ENCODE results near the gene RAI14.

The RAI14 gene

GRCh38 chr5:34622098-34622400 is 34.1 kb upstream of the RAI14 start:
- Histone ChIP-seq H3K36me3 (ENCODE audit: control insufficient read depth, low read depth, low read length) (no peaks in the 10 kb centered on the region), H3K9me3 (ENCODE audit: control insufficient read depth, low read depth, low read length) (no peaks in the 10 kb centered on the region), H3K9ac (ENCODE audit: low read length) (no peak overlapping the region)

GRCh38 chr5:34624691-34625090 is 31.4 kb upstream of the RAI14 start:
- no peaks in the 10 kb centered on the region for H3K9me3 ChIP-seq (ENCODE audit: control insufficient read depth, low read depth, low read length)
- no peak overlapping the region for H3K27ac ChIP-seq (ENCODE audit: low read length)
- no peak overlapping the region for H3K9ac ChIP-seq (ENCODE audit: low read length)
- H3K27me3 ChIP-seq (ENCODE audit: control insufficient read depth, insufficient read depth, low read length): no peaks in the 10 kb centered on the region
- H3K4me3 ChIP-seq (ENCODE audit: low read length): no peak overlapping the region
- H3K36me3 ChIP-seq (ENCODE audit: control insufficient read depth, low read depth, low read length): no peaks in the 10 kb centered on the region
- peaks cover 5% of the 10 kb centered on the region for H3K4me1 ChIP-seq (ENCODE audit: control insufficient read depth, low read depth, low read length)

More at GRCh38 chr5:34622098-34622400, 34.1 kb upstream of the RAI14 start:
- Histone ChIP-seq H3K27me3 (ENCODE audit: control insufficient read depth, insufficient read depth, low read length) (no peaks in the 10 kb centered on the region), H3K4me3 (ENCODE audit: low read length) (no peak overlapping the region), H3K27ac (ENCODE audit: low read length) (no peak overlapping the region), H3K4me1 (ENCODE audit: control insufficient read depth, low read depth, low read length) (peaks cover 5% of the 10 kb centered on the region)

GRCh38 chr5:34625246-34625645 is 30.9 kb upstream of the RAI14 start:
- no peaks in the 10 kb centered on the region for H3K36me3 ChIP-seq (ENCODE audit: control insufficient read depth, low read depth, low read length)
- no peak overlapping the region for H3K4me3 ChIP-seq (ENCODE audit: low read length)
- H3K27ac ChIP-seq (ENCODE audit: low read length): no peak overlapping the region
- H3K27me3 ChIP-seq (ENCODE audit: control insufficient read depth, insufficient read depth, low read length): no peaks in the 10 kb centered on the region
- peaks cover 5% of the 10 kb centered on the region for H3K4me1 ChIP-seq (ENCODE audit: control insufficient read depth, low read depth, low read length)
- H3K9ac ChIP-seq (ENCODE audit: low read length): no peak overlapping the region
- H3K9me3 ChIP-seq (ENCODE audit: control insufficient read depth, low read depth, low read length): no peaks in the 10 kb centered on the region

- Histone ChIP-seq H3K36me3 (ENCODE audit: control insufficient read depth, low read depth, low read length) (no peaks in the 10 kb centered on the region), H3K4me1 (ENCODE audit: control insufficient read depth, low read depth, low read length) (peaks cover 5% of the 10 kb centered on the region), H3K27me3 (ENCODE audit: control insufficient read depth, insufficient read depth, low read length) (no peaks in the 10 kb centered on the region), H3K27ac (ENCODE audit: low read length) (no peak overlapping the region), H3K4me3 (ENCODE audit: low read length) (no peak overlapping the region), H3K9me3 (ENCODE audit: control insufficient read depth, low read depth, low read length) (peaks cover 3% of the 10 kb centered on the region), H3K9ac (ENCODE audit: low read length) (no peak overlapping the region)
Observed at GRCh38 chr5:34626036-34626435, 30.1 kb upstream of the RAI14 start.

- peaks cover 8% of the 10 kb centered on the region for H3K9me3 ChIP-seq (ENCODE audit: control insufficient read depth, low read depth, low read length)
- no peak overlapping the region for H3K9ac ChIP-seq (ENCODE audit: low read length)
- peaks cover 5% of the 10 kb centered on the region for H3K4me1 ChIP-seq (ENCODE audit: control insufficient read depth, low read depth, low read length)
- H3K27ac ChIP-seq (ENCODE audit: low read length): no peak overlapping the region
- no peaks in the 10 kb centered on the region for H3K27me3 ChIP-seq (ENCODE audit: control insufficient read depth, insufficient read depth, low read length)
- no peak overlapping the region for H3K4me3 ChIP-seq (ENCODE audit: low read length)
- H3K36me3 ChIP-seq (ENCODE audit: control insufficient read depth, low read depth, low read length): no peaks in the 10 kb centered on the region
Observed at GRCh38 chr5:34626751-34627150, 29.4 kb upstream of the RAI14 start.

- H3K27ac ChIP-seq (ENCODE audit: low read length): no peak overlapping the region
Observed at GRCh38 chr5:34627794-34628193, 28.3 kb upstream of the RAI14 start.

GRCh38 chr5:34628373-34628772 is 27.8 kb upstream of the RAI14 start:
- Histone ChIP-seq H3K27ac (ENCODE audit: low read length) (no peak overlapping the region), H3K36me3 (ENCODE audit: control insufficient read depth, low read depth, low read length) (no peaks in the 10 kb centered on the region), H3K9ac (ENCODE audit: low read length) (no peak overlapping the region), H3K4me1 (ENCODE audit: control insufficient read depth, low read depth, low read length) (peaks cover 12% of the 10 kb centered on the region), H3K27me3 (ENCODE audit: control insufficient read depth, insufficient read depth, low read length) (no peaks in the 10 kb centered on the region), H3K9me3 (ENCODE audit: control insufficient read depth, low read depth, low read length) (peaks cover 8% of the 10 kb centered on the region), H3K4me3 (ENCODE audit: low read length) (no peak overlapping the region)

More at GRCh38 chr5:34627794-34628193, 28.3 kb upstream of the RAI14 start:
- Histone ChIP-seq H3K36me3 (ENCODE audit: control insufficient read depth, low read depth, low read length) (no peaks in the 10 kb centered on the region), H3K9ac (ENCODE audit: low read length) (no peak overlapping the region), H3K4me3 (ENCODE audit: low read length) (no peak overlapping the region), H3K4me1 (ENCODE audit: control insufficient read depth, low read depth, low read length) (peaks cover 8% of the 10 kb centered on the region), H3K9me3 (ENCODE audit: control insufficient read depth, low read depth, low read length) (peaks cover 8% of the 10 kb centered on the region), H3K27me3 (ENCODE audit: control insufficient read depth, insufficient read depth, low read length) (no peaks in the 10 kb centered on the region)

GRCh38 chr5:34630596-34630995 is 25.5 kb upstream of the RAI14 start:
- Histone ChIP-seq H3K4me3 (ENCODE audit: low read length) (no peak overlapping the region), H3K9ac (ENCODE audit: low read length) (no peak overlapping the region), H3K27me3 (ENCODE audit: control insufficient read depth, insufficient read depth, low read length) (no peaks in the 10 kb centered on the region), H3K9me3 (ENCODE audit: control insufficient read depth, low read depth, low read length) (peaks cover 8% of the 10 kb centered on the region), H3K4me1 (ENCODE audit: control insufficient read depth, low read depth, low read length) (peaks cover 12% of the 10 kb centered on the region), H3K27ac (ENCODE audit: low read length) (no peak overlapping the region), H3K36me3 (ENCODE audit: control insufficient read depth, low read depth, low read length) (no peaks in the 10 kb centered on the region)

- Histone ChIP-seq H3K9ac (ENCODE audit: low read length) (no peak overlapping the region), H3K4me1 (ENCODE audit: control insufficient read depth, low read depth, low read length) (peaks cover 7% of the 10 kb centered on the region), H3K36me3 (ENCODE audit: control insufficient read depth, low read depth, low read length) (no peaks in the 10 kb centered on the region), H3K4me3 (ENCODE audit: low read length) (no peak overlapping the region), H3K27ac (ENCODE audit: low read length) (no peak overlapping the region), H3K27me3 (ENCODE audit: control insufficient read depth, insufficient read depth, low read length) (no peaks in the 10 kb centered on the region), H3K9me3 (ENCODE audit: control insufficient read depth, low read depth, low read length) (peaks cover 8% of the 10 kb centered on the region)
Observed at GRCh38 chr5:34632807-34633422, 23.2 kb upstream of the RAI14 start.

GRCh38 chr5:34639852-34640626 is 16.1 kb upstream of the RAI14 start:
- Histone ChIP-seq H3K4me1 (ENCODE audit: control insufficient read depth, low read depth, low read length) (no peaks in the 10 kb centered on the region), H3K9ac (ENCODE audit: low read length) (no peak overlapping the region), H3K9me3 (ENCODE audit: control insufficient read depth, low read depth, low read length) (no peaks in the 10 kb centered on the region), H3K4me3 (ENCODE audit: low read length) (no peak overlapping the region), H3K27ac (ENCODE audit: low read length) (no peak overlapping the region), H3K27me3 (ENCODE audit: control insufficient read depth, insufficient read depth, low read length) (no peaks in the 10 kb centered on the region), H3K36me3 (ENCODE audit: control insufficient read depth, low read depth, low read length) (no peaks in the 10 kb centered on the region)

GRCh38 chr5:34648039-34648839 is 7.9 kb upstream of the RAI14 start:
- Histone ChIP-seq H3K4me1 (ENCODE audit: control insufficient read depth, low read depth, low read length) (no peaks in the 10 kb centered on the region), H3K4me3 (ENCODE audit: low read length) (no peak overlapping the region), H3K9ac (ENCODE audit: low read length) (no peak overlapping the region), H3K27me3 (ENCODE audit: control insufficient read depth, insufficient read depth, low read length) (no peaks in the 10 kb centered on the region), H3K27ac (ENCODE audit: low read length) (no peak overlapping the region), H3K9me3 (ENCODE audit: control insufficient read depth, low read depth, low read length) (no peaks in the 10 kb centered on the region), H3K36me3 (ENCODE audit: control insufficient read depth, low read depth, low read length) (no peaks in the 10 kb centered on the region)

All from iPS-18a (cell line).